HepG2 (cell line): Measurements from ENCODE around the gene HSD3B7. TPM values are rescaled to one million over a fixed set of nuclear protein-coding genes. Genes with fewer than 3 reads are reported as not detected.
A peak's percentile ranks its signal among the peaks of the same experiment; 100 is the strongest.

Source experiments
- AKAP8 ChIP-seq: sonication (generic); formaldehyde crosslinking; IDR thresholded peaks from 2 replicates; pipeline ENCODE4 v1.5.1; 2020; ENCODE audit warnings: mild to moderate bottlenecking, missing genetic modification reagents
- CCDC6 ChIP-seq: sonication (generic); formaldehyde crosslinking; IDR thresholded peaks from 2 replicates; pipeline ENCODE4 v1.8.1; 2022; ENCODE audit warnings: mild to moderate bottlenecking, missing genetic modification reagents, moderate library complexity
- CREM ChIP-seq, 2 experiments: sonication (generic) in 1 of 2; formaldehyde crosslinking in 1 of 2; IDR thresholded peaks; 2 replicates each; pipeline versions ENCODE4 v1.4.0 to v1.6.1; 2016 to 2020; ENCODE audit warnings: antibody characterized with exemption in 1 of 2, mild to moderate bottlenecking in 1 of 2, missing genetic modification reagents in 1 of 2
- HNRNPK ChIP-seq: fragments of 200-400 bp; formaldehyde crosslinking; IDR thresholded peaks from 2 replicates; pipeline ENCODE4 v1.6.1; 2018; ENCODE audit warnings: low read length, low read depth, moderate library complexity, mild to moderate bottlenecking; ENCODE audit not compliant: poor library complexity, severe bottlenecking
- MED13 ChIP-seq: sonication (generic); formaldehyde crosslinking; IDR thresholded peaks from 2 replicates; pipeline ENCODE4 v1.5.0; 2020; ENCODE audit warnings: missing genetic modification reagents
- NFE2 ChIP-seq: sonication (generic); formaldehyde crosslinking; IDR thresholded peaks from 2 replicates; pipeline ENCODE4 v1.4.0; 2020; ENCODE audit warnings: missing genetic modification reagents
- NFIB ChIP-seq: sonication (generic); formaldehyde crosslinking; IDR thresholded peaks from 2 replicates; pipeline ENCODE4 v1.9.0; 2021; ENCODE audit warnings: missing genetic modification reagents, mild to moderate bottlenecking, borderline replicate concordance
- SMC3 ChIP-seq: IDR thresholded peaks from 2 replicates; pipeline ENCODE4 v1.6.1; 2011; ENCODE audit warnings: low read length, improper control_type of control experiment
- SNAI1 ChIP-seq: sonication (generic); formaldehyde crosslinking; IDR thresholded peaks from 2 replicates; pipeline ENCODE4 v1.5.0; 2020; ENCODE audit warnings: mild to moderate bottlenecking, missing genetic modification reagents, borderline replicate concordance
- SYNCRIP ChIP-seq: fragments of 200-400 bp; formaldehyde crosslinking; IDR thresholded peaks from 2 replicates; pipeline ENCODE4 v1.6.1; 2018; ENCODE audit warnings: mild to moderate bottlenecking, low read depth, low read length; ENCODE audit not compliant: insufficient read depth
- ZNF180 ChIP-seq: sonication (generic); formaldehyde crosslinking; IDR thresholded peaks from 2 replicates; pipeline ENCODE4 v1.4.0; 2020; ENCODE audit warnings: low read depth, missing genetic modification reagents, borderline replicate concordance
- ZNF264 ChIP-seq: sonication (generic); formaldehyde crosslinking; IDR thresholded peaks from 2 replicates; pipeline ENCODE4 v1.4.0; 2020; ENCODE audit warnings: missing genetic modification reagents
- ZNF33B ChIP-seq: sonication (generic); formaldehyde crosslinking; IDR thresholded peaks from 2 replicates; pipeline ENCODE4 v1.5.1; 2020; ENCODE audit warnings: mild to moderate bottlenecking, missing genetic modification reagents
- ZNF567 ChIP-seq: sonication (generic); formaldehyde crosslinking; IDR thresholded peaks from 2 replicates; pipeline ENCODE4 v1.8.1; 2023; ENCODE audit warnings: mild to moderate bottlenecking, missing genetic modification reagents, borderline replicate concordance
- ZNF737 ChIP-seq: sonication (generic); formaldehyde crosslinking; IDR thresholded peaks from 2 replicates; pipeline ENCODE4 v1.5.0; 2020; ENCODE audit warnings: missing genetic modification reagents, mild to moderate bottlenecking, borderline replicate concordance
- polyA plus RNA-seq, 8 experiments: library from polyadenylated mRNA; depleted of rRNA in 3 of 8; stranded (reverse) in 7 of 8; unstranded in 1 of 8; fragments of >200 nt; fragmentation: Illumina TruSeq in 4 of 8; extraction: Trizol in 4 of 8; gene quantifications; 2 replicates each; pipeline versions ENCODE4 v1.2.1 to v1.2.3, GENCODE V29; 2011 to 2016; ENCODE audit warnings: low read depth in 4 of 8, missing spikeins in 1 of 8, mixed read lengths in 1 of 8; ENCODE audit not compliant: insufficient read depth in 1 of 8
- total RNA-seq, 5 experiments: library from RNA; depleted of rRNA; stranded (reverse); fragments of >200 nt; fragmentation: Illumina TruSeq; extraction: Trizol; gene quantifications; 2 replicates each; pipeline ENCODE4 v1.2.3, GENCODE V29; 2016; ENCODE audit warnings: low read depth in 1 of 5
- TF ChIP-seq, protein P1 (sequence below): sonication (generic); formaldehyde crosslinking; IDR thresholded peaks from 2 replicates; pipeline ENCODE4 v1.9.0; 2021; ENCODE audit warnings: missing genetic modification reagents, mild to moderate bottlenecking, borderline replicate concordance
- TF ChIP-seq, protein P2 (sequence below): sonication (generic); formaldehyde crosslinking; IDR thresholded peaks from 2 replicates; pipeline ENCODE4 v1.4.0; 2020; ENCODE audit warnings: missing genetic modification reagents, borderline replicate concordance
- TF ChIP-seq, protein P3 (sequence below): sonication (generic); formaldehyde crosslinking; IDR thresholded peaks from 2 replicates; pipeline ENCODE4 v1.4.0; 2020; ENCODE audit warnings: mild to moderate bottlenecking, missing genetic modification reagents
- TF ChIP-seq, protein P4 (sequence below): sonication (generic); formaldehyde crosslinking; IDR thresholded peaks from 2 replicates; pipeline ENCODE4 v1.4.0; 2020; ENCODE audit warnings: mild to moderate bottlenecking, missing genetic modification reagents

Gene HSD3B7
- total and polyA plus RNA-seq, 2 of the 13 experiments (the other 11 are each of a cell fraction or from before 2014, with no cell fraction given), result 32.9 to 69.7 TPM

DNA sequence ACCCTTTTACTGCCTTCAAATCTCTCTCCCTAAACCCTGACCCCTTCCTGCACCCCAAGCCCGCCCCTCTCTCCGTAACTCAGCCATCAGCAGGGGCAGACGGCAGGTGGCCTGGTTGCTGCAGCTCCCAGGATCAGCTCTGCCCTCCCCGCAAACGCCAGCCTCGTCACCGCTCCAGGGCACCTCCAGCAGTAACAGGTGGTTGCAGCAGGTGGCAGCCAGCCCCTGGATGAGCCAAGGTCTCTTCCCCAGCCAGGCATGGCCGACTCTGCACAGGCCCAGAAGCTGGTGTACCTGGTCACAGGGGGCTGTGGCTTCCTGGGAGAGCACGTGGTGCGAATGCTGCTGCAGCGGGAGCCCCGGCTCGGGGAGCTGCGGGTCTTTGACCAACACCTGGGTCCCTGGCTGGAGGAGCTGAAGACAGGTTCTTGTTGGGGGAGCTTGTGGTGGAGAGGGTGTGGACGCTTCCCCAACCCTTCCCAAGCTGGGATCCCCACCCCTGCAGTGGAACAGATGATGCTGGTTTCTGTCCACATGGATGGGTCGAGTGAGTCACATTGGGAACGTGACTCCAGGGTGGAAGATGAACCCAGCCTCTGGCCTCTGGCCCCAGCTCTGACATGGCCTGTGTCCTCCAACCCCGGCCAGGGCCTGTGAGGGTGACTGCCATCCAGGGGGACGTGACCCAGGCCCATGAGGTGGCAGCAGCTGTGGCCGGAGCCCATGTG lies 558 bp downstream of the HSD3B7 start (continued):
- TF ChIP-seq, protein P1, sequence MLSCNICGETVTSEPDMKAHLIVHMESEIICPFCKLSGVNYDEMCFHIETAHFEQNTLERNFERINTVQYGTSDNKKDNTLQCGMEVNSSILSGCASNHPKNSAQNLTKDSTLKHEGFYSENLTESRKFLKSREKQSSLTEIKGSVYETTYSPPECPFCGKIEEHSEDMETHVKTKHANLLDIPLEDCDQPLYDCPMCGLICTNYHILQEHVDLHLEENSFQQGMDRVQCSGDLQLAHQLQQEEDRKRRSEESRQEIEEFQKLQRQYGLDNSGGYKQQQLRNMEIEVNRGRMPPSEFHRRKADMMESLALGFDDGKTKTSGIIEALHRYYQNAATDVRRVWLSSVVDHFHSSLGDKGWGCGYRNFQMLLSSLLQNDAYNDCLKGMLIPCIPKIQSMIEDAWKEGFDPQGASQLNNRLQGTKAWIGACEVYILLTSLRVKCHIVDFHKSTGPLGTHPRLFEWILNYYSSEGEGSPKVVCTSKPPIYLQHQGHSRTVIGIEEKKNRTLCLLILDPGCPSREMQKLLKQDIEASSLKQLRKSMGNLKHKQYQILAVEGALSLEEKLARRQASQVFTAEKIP (CRISPR knock-in tag), result no peak
- TF ChIP-seq AKAP8 (CRISPR knock-in tag) (peak; percentile 66), HNRNPK (no peak), MED13 (CRISPR knock-in tag) (no peak), ZNF737 (CRISPR knock-in tag) (peak; percentile 52; the same call in 1 of the 2 replicates), ZNF180 (CRISPR knock-in tag) (0 out of 2 replicates have a peak, but pooled peaks have one; percentile 22), SYNCRIP (no peak), SNAI1 (CRISPR knock-in tag) (no peak; the same call in 1 of the 2 replicates), SMC3 (peak; percentile 85), NFE2 (CRISPR knock-in tag) (no peak), ZNF264 (CRISPR knock-in tag) (peak; percentile 72), ZNF33B (CRISPR knock-in tag) (peak; percentile 68; the same call in 1 of the 2 replicates), CREM (IDR thresholded peaks at IDR 0.05) (no peak), CREM (CRISPR knock-in tag; IDR thresholded peaks at IDR 0.05) (no peak), CCDC6 (CRISPR knock-in tag) (no peak), ZNF567 (CRISPR knock-in tag) (peak; percentile 49; the same call in 1 of the 2 replicates), NFIB (no peak)
- TF ChIP-seq, protein P2, sequence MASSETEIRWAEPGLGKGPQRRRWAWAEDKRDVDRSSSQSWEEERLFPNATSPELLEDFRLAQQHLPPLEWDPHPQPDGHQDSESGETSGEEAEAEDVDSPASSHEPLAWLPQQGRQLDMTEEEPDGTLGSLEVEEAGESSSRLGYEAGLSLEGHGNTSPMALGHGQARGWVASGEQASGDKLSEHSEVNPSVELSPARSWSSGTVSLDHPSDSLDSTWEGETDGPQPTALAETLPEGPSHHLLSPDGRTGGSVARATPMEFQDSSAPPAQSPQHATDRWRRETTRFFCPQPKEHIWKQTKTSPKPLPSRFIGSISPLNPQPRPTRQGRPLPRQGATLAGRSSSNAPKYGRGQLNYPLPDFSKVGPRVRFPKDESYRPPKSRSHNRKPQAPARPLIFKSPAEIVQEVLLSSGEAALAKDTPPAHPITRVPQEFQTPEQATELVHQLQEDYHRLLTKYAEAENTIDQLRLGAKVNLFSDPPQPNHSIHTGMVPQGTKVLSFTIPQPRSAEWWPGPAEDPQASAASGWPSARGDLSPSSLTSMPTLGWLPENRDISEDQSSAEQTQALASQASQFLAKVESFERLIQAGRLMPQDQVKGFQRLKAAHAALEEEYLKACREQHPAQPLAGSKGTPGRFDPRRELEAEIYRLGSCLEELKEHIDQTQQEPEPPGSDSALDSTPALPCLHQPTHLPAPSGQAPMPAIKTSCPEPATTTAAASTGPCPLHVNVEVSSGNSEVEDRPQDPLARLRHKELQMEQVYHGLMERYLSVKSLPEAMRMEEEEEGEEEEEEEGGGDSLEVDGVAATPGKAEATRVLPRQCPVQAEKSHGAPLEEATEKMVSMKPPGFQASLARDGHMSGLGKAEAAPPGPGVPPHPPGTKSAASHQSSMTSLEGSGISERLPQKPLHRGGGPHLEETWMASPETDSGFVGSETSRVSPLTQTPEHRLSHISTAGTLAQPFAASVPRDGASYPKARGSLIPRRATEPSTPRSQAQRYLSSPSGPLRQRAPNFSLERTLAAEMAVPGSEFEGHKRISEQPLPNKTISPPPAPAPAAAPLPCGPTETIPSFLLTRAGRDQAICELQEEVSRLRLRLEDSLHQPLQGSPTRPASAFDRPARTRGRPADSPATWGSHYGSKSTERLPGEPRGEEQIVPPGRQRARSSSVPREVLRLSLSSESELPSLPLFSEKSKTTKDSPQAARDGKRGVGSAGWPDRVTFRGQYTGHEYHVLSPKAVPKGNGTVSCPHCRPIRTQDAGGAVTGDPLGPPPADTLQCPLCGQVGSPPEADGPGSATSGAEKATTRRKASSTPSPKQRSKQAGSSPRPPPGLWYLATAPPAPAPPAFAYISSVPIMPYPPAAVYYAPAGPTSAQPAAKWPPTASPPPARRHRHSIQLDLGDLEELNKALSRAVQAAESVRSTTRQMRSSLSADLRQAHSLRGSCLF (CRISPR knock-in tag), result no peak
- TF ChIP-seq, protein P3, sequence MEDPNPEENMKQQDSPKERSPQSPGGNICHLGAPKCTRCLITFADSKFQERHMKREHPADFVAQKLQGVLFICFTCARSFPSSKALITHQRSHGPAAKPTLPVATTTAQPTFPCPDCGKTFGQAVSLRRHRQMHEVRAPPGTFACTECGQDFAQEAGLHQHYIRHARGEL, result no peak; the same call in 1 of the 2 replicates
- TF ChIP-seq, protein P4, sequence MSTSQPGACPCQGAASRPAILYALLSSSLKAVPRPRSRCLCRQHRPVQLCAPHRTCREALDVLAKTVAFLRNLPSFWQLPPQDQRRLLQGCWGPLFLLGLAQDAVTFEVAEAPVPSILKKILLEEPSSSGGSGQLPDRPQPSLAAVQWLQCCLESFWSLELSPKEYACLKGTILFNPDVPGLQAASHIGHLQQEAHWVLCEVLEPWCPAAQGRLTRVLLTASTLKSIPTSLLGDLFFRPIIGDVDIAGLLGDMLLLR (CRISPR knock-in tag), result peak; percentile 49; the same call in 1 of the 2 replicates
